Heart right ventricle (tissue), 16 donors: ENCODE results near the gene SEC16A. TPM values are rescaled to one million over a fixed set of nuclear protein-coding genes. Genes with fewer than 3 reads are reported as not detected.

Source experiments
- ATAC-seq, 8 donors: fragments of 200-7000 bp; cut with Tn5 transposase; one replicate each; pipeline ENCODE4 v1.9.1; 2020; ENCODE audit warnings: mild to moderate bottlenecking in 8 of 8, moderate library complexity in 8 of 8, moderate number of reproducible peaks in 1 of 8
- DNase-seq, 2 donors: peaks; one replicate each; pipeline ENCODE4 v3.0.0-alpha.2; 2020
- H3K27ac ChIP-seq, 10 donors: fragments of 200-600 bp; sonication (generic) in 2 of 10; one replicate each; pipeline versions ENCODE4 v1.5.0 to v1.8.0; 2020 to 2022; ENCODE audit warnings: mild to moderate bottlenecking in 3 of 10
- H3K27me3 ChIP-seq, 7 donors: fragments of 200-600 bp; one replicate each; pipeline ENCODE4 v1.8.0; 2021 to 2022; ENCODE audit warnings: mild to moderate bottlenecking in 2 of 7
- H3K36me3 ChIP-seq, 9 donors: fragments of 200-600 bp; sonication (generic) in 1 of 9; one replicate each; pipeline versions ENCODE4 v1.5.0 to v1.8.0; 2020 to 2022; ENCODE audit warnings: mild to moderate bottlenecking in 2 of 9
- H3K4me1 ChIP-seq, 9 donors: fragments of 200-600 bp; sonication (generic) in 1 of 9; one replicate each; pipeline versions ENCODE4 v1.5.0 to v1.8.0; 2020 to 2022; ENCODE audit warnings: mild to moderate bottlenecking in 4 of 9
- H3K4me3 ChIP-seq, 10 donors: fragments of 200-600 bp; sonication (generic) in 2 of 10; one replicate each; pipeline versions ENCODE4 v1.5.0 to v1.8.0; 2020 to 2022; ENCODE audit warnings: mild to moderate bottlenecking in 7 of 10, moderate library complexity in 2 of 10
- H3K9me3 ChIP-seq, 11 donors: fragments of 200-600 bp in 10 of 11; sonication (generic) in 2 of 11; one replicate each; pipeline versions ENCODE4 v1.5.0 to v1.8.0; 2013 to 2022; ENCODE audit warnings: mild to moderate bottlenecking in 2 of 11, control low read depth in 1 of 11, moderate library complexity in 1 of 11
- WGBS, 2 donors: extraction: QIAGEN DNeasy Blood & Tissue Kit; methylation state at CpG; one replicate each; pipeline ENCODE4 v1.1.7; 2013; ENCODE audit warnings: inconsistent platforms in 1 of 2; 5-methylcytosine and 5-hydroxymethylcytosine counted together
- intact Hi-C, 10 donors: fragments of 100-400 bp; cut with DNase I; formaldehyde crosslinking; loops; one replicate each; pipeline versions ENCODE4 v1.11.1 to v1.14.2; 2022
- polyA plus RNA-seq, 2 donors: library from polyadenylated mRNA; stranded (reverse); fragments of 200-250 nt; gene quantifications; one replicate each; pipeline ENCODE4 v1.2.3, GENCODE V29; 2013
- total RNA-seq, 10 donors: library from RNA; stranded (reverse); fragmentation: NEBNext Ultra II Directional in 3 of 10; extraction: Animal tissue kit (Norgen Biotek cat#: 25700) in 3 of 10; gene quantifications; one replicate each; pipeline versions ENCODE4 v1.2.1 to v1.2.4, GENCODE V29; 2021 to 2023
- TF ChIP-seq, protein P1 (sequence below), 9 donors: fragments of 200-600 bp; sonication (generic) in 2 of 9; IDR thresholded peaks; one replicate each; pipeline versions ENCODE4 v1.5.0 to v1.8.0; 2021 to 2022; ENCODE audit warnings: antibody characterized with exemption in 9 of 9, mild to moderate bottlenecking in 5 of 9, moderate library complexity in 1 of 9
- donor health status: Arrhythmogenic right ventricular cardiomyopathy.
- donor health status: ischemic (EF 13 %, LVEDD 7.1; RV severe dilation, severe dysfunction).
- donor health status: healthy with polysubstance abuse.
- donor health status: DM: no; HTN: yes; CAD: no.
- donor health status: DM: no; HTN: no; CAD: no.
- donor health status: ischemic (EF 25% LVEDD 6.9; RV normal size, moderate dysfunction).
- donor health status: ischemic (EF 25% LVEDD 5.7; RV mildly dilated, moderate dysfunction).
- donor health status: healthy.
- donor health status: DM: yes; HTN: yes; CAD: no.
- donor health status: Ischemic cardiomyopathy.
- donor health status: ischemic (EF 35%, LVEDD 5.7; RV mildly dilated, moderate dysfunction).
- donor health status: nonischemic (EF 11% LVEDD 7.7; RV severe dilation, severe dysfunction).
- donor health status: DM: yes; HTN: yes; CAD: no.
- donor health status: PGD.
- donor health status: ischemic (EF 29% LVEDD 5.4; RV normal size, mild dysfunction).
- donor health status: nonischemic (EF 23%, LVEDD 6.1; RV moderate dilation, normal function).

SEC16A gene
- total and polyA plus RNA-seq, 12 donors: 21.9 to 35.9 (median 28.6) TPM

- WGBS, 2 donors: 81 to 82% methylated on average over 17 of the region's 17 CpGs
- DNase-seq (no peak), ATAC-seq (no peak)
- TF ChIP-seq, protein P1, sequence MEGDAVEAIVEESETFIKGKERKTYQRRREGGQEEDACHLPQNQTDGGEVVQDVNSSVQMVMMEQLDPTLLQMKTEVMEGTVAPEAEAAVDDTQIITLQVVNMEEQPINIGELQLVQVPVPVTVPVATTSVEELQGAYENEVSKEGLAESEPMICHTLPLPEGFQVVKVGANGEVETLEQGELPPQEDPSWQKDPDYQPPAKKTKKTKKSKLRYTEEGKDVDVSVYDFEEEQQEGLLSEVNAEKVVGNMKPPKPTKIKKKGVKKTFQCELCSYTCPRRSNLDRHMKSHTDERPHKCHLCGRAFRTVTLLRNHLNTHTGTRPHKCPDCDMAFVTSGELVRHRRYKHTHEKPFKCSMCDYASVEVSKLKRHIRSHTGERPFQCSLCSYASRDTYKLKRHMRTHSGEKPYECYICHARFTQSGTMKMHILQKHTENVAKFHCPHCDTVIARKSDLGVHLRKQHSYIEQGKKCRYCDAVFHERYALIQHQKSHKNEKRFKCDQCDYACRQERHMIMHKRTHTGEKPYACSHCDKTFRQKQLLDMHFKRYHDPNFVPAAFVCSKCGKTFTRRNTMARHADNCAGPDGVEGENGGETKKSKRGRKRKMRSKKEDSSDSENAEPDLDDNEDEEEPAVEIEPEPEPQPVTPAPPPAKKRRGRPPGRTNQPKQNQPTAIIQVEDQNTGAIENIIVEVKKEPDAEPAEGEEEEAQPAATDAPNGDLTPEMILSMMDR (IDR thresholded peaks at IDR 0.05): no peak
- Histone ChIP-seq H3K27ac (no peak overlapping the region), H3K4me3 (no peak overlapping the region), H3K27me3 (no peaks in the 10 kb centered on the region), H3K36me3 (peaks cover 3 to 69% (median 36%) of the 10 kb centered on the region in 9 donors), H3K9me3 (no peaks in the 10 kb centered on the region), H3K4me1 (peaks cover 12 to 36% (median 30%) of the 10 kb centered on the region in 9 donors)
- intact Hi-C loops: no loop called here
Observed at GRCh38 chr9:136441681-136442245, 41.1 kb downstream of the SEC16A start.

- H3K27ac ChIP-seq: peak overlapping the region in 1 of 10 donors; percentile 88
- no peaks in the 10 kb centered on the region for H3K9me3 ChIP-seq
- H3K4me1 ChIP-seq: peaks cover 17 to 41% (median 35%) of the 10 kb centered on the region in 9 donors
- intact Hi-C loops: no loop called here
- TF ChIP-seq, protein P1 (IDR thresholded peaks at IDR 0.05): no peak
- H3K36me3 ChIP-seq: peaks cover 3 to 68% (median 31%) of the 10 kb centered on the region in 9 donors
- 92 to 95% methylated on average over 15 of the region's 15 CpGs for WGBS, 2 donors
- no peak for DNase-seq
- no peaks in the 10 kb centered on the region for H3K27me3 ChIP-seq
- H3K4me3 ChIP-seq: no peak overlapping the region
- ATAC-seq: no peak
Observed at GRCh38 chr9:136441191-136441680, 41.6 kb downstream of the SEC16A start.

GRCh38 chr9:136439481-136440408, 43.1 kb downstream of the SEC16A start, which contains the start of gene INPP5E:
Gene INPP5E, minus strand, starts transcription at chr9:136439845. Its CDS starts 426 bp downstream, at chr9:136439419.
- no peaks in the 10 kb centered on the region for H3K27me3 ChIP-seq
- H3K27ac ChIP-seq: peak within 1 kb of the TSS; percentile 15 to 91 (median 88)
- TF ChIP-seq, protein P1 (IDR thresholded peaks at IDR 0.05): peak; percentile 54 to 97 (median 67)
- H3K4me1 ChIP-seq: peaks cover 18 to 43% (median 38%) of the 10 kb centered on the region in 9 donors
- peak; percentile 78 to 85 for DNase-seq
- peaks cover 3 to 64% (median 21%) of the 10 kb centered on the region in 9 donors for H3K36me3 ChIP-seq
- intact Hi-C loops: no loop called here
- ATAC-seq: peak; percentile 70 to 93 (median 86)
- no peaks in the 10 kb centered on the region for H3K9me3 ChIP-seq
- H3K4me3 ChIP-seq: peak within 1 kb of the TSS; percentile 78 to 99 (median 96)
- WGBS, 2 donors: 4% methylated on average over 90 of the region's 90 CpGs
